Panc1 (cell line): ENCODE results near the gene PZP.

Source experiments
- POLR2AphosphoS5 ChIP-seq: IDR thresholded peaks from 2 replicates; pipeline ENCODE4 v1.6.1; 2012; ENCODE audit warnings: mild to moderate bottlenecking, low read depth, low read length, moderate library complexity
- TCF7L2 ChIP-seq: IDR thresholded peaks from 2 replicates; pipeline ENCODE4 v1.6.1; 2011; ENCODE audit warnings: mild to moderate bottlenecking, low read depth, low read length, inconsistent platforms
- TF ChIP-seq, protein P1 (sequence below): fragments of 450-650 bp; IDR thresholded peaks from 2 replicates; pipeline ENCODE4 v1.5.1; 2017; ENCODE audit warnings: mild to moderate bottlenecking

DNA sequence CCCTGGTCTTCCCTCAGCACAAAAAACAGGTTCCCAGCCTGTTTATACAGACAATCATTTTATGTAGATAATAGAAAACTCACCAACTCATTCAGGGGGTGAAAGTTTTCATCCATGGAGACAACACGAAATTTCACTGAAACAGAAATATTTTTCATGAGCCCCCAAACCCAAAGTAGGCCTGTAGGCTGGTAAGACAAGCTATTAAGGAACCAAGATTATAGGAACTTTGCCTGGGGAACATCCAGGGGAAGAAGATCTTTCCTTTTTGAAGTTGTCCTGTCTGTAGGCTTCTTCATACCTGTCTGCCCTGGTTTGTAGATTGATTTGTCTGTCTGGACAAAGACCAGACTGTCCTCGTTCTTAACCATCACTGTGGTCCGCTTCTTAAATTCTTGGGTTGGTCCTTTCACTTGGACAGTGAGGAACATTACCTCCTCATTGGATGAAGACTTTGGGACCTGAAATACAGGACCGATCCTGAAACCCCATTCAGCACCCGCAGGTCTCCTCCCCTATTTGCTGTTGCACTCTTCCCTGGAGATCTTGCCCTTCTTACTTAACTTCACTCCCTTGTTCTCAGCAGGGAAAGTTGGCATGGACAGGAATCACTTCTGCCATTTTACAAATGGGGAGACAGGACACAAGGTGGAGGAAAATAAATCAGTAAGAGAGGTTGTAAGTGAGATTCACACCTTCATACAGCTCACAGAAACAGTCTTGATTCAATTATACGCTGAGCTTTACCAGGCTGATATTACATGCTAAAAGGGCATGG, 95.9 kb downstream of the PZP start:
- TF ChIP-seq, protein P1, sequence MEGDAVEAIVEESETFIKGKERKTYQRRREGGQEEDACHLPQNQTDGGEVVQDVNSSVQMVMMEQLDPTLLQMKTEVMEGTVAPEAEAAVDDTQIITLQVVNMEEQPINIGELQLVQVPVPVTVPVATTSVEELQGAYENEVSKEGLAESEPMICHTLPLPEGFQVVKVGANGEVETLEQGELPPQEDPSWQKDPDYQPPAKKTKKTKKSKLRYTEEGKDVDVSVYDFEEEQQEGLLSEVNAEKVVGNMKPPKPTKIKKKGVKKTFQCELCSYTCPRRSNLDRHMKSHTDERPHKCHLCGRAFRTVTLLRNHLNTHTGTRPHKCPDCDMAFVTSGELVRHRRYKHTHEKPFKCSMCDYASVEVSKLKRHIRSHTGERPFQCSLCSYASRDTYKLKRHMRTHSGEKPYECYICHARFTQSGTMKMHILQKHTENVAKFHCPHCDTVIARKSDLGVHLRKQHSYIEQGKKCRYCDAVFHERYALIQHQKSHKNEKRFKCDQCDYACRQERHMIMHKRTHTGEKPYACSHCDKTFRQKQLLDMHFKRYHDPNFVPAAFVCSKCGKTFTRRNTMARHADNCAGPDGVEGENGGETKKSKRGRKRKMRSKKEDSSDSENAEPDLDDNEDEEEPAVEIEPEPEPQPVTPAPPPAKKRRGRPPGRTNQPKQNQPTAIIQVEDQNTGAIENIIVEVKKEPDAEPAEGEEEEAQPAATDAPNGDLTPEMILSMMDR = no peak
- TF ChIP-seq POLR2AphosphoS5 (no peak), TCF7L2 (no peak)
